K562 (cell line): ENCODE data around the gene ACY1. TPM values are rescaled to one million over a fixed set of nuclear protein-coding genes. Genes with fewer than 3 reads are reported as not detected.

Source experiments
- ATAC-seq: fragments of 200-7000 bp; cut with Tn5 transposase; 3 replicates; pipeline ENCODE4 v1.9.1; 2020; ENCODE audit warnings: moderate library complexity
- BruUV-seq: library from RNA; stranded (reverse); fragments of 400-500 nt; replicated peaks from 2 replicates; lab custom pipeline; 2021; lab: Mats Ljungman, UMichigan
- CTCF ChIA-PET: fragments of 300-600 bp; formaldehyde crosslinking; extraction: SDS; loops from one replicate; lab custom pipeline; 2021; ENCODE audit warnings: low intra/inter-chr PET ratio; lab: Yijun Ruan, JAX
- POLR2A ChIA-PET: fragments of 300-600, 350-650 bp; sonication (Branson Sonifier 250); formaldehyde crosslinking; extraction: SDS; loops from one replicate; lab custom pipeline; 2021; ENCODE audit warnings: antibody characterized with exemption, inconsistent platforms; lab: Yijun Ruan, JAX
- DNase-seq, 4 experiments: peaks; one replicate each; pipeline versions ENCODE4 v3.0.0 to v3.0.0-alpha.2; 2011 to 2018; ENCODE audit warnings: low spot score in 3 of 4, mixed read lengths in 3 of 4; ENCODE audit errors: extremely low read depth in 1 of 4
- FAIRE-seq: peaks from 2 replicates; lab custom pipeline; 2011; peaks lifted over from hg19 to GRCh38; lab: Jason Lieb, UNC
- H2AFZ ChIP-seq: 2 replicates; pipeline ENCODE4 v1.6.0; 2011; ENCODE audit warnings: low read depth, low read length, control low read depth, inconsistent platforms
- H3K27ac ChIP-seq: fragments of 200-600 bp; 3 replicates; pipeline ENCODE4 v1.8.0; 2011; ENCODE audit warnings: low read depth, mild to moderate bottlenecking, control low read depth, inconsistent platforms, low read length, moderate library complexity, mixed read lengths; ENCODE audit errors: extremely low read depth
- H3K27me3 ChIP-seq, 2 experiments: fragments of 300-600 bp in 1 of 2; 2 replicates in 1 of 2; 3 replicates in 1 of 2; pipeline versions ENCODE4 v1.6.0 to v1.8.0; 2011; ENCODE audit warnings: inconsistent platforms in 2 of 2, low read length in 2 of 2, mild to moderate bottlenecking in 1 of 2, mixed read lengths in 1 of 2, moderate library complexity in 1 of 2; ENCODE audit not compliant: control insufficient read depth in 2 of 2, insufficient read depth in 2 of 2
- H3K36me3 ChIP-seq: fragments of 300-600 bp; 3 replicates; pipeline ENCODE4 v1.8.0; 2011; ENCODE audit warnings: mild to moderate bottlenecking, low read length, inconsistent platforms; ENCODE audit not compliant: control insufficient read depth, insufficient read depth
- H3K4me1 ChIP-seq, 2 experiments: fragments of 200-600 bp in 1 of 2; replicated peaks in 1 of 2; 2 replicates in 1 of 2; 3 replicates in 1 of 2; pipeline versions ENCODE4 v1.5.1 to v1.8.0; 2011; ENCODE audit warnings: inconsistent platforms in 2 of 2, low read length in 2 of 2, mild to moderate bottlenecking in 1 of 2, mixed read lengths in 1 of 2, moderate library complexity in 1 of 2; ENCODE audit not compliant: control insufficient read depth in 2 of 2, insufficient read depth in 2 of 2
- H3K4me2 ChIP-seq: 2 replicates; pipeline ENCODE4 v1.6.1; 2011; ENCODE audit warnings: low read length, control low read depth, inconsistent platforms, mixed read lengths; ENCODE audit not compliant: insufficient read depth
- H3K4me3 ChIP-seq: fragments of 200-600 bp; sonication (generic), shearing (Covaris generic); 2 replicates; pipeline ENCODE4 v1.5.1; 2016; ENCODE audit warnings: control low read depth, inconsistent platforms
- H3K79me2 ChIP-seq: fragments of 200-600 bp; 3 replicates; pipeline ENCODE4 v1.8.0; 2011; ENCODE audit warnings: low read length, inconsistent platforms; ENCODE audit not compliant: control insufficient read depth, insufficient read depth
- H3K9ac ChIP-seq, 2 experiments: 2 replicates each; pipeline versions ENCODE4 v1.6.0 to v1.6.1; 2011; ENCODE audit warnings: low read depth in 2 of 2, low read length in 2 of 2, control low read depth in 1 of 2, inconsistent platforms in 1 of 2, mild to moderate bottlenecking in 1 of 2, mixed read lengths in 1 of 2; ENCODE audit not compliant: insufficient read depth in 1 of 2
- H3K9me1 ChIP-seq: one replicate; pipeline ENCODE4 v1.6.0; 2011; ENCODE audit warnings: inconsistent platforms, mild to moderate bottlenecking, low read length, moderate library complexity; ENCODE audit not compliant: control insufficient read depth, insufficient read depth
- H3K9me3 ChIP-seq: replicated peaks from 2 replicates; pipeline ENCODE4 v1.5.1; 2011; ENCODE audit warnings: low read depth, low read length, inconsistent platforms; ENCODE audit not compliant: control insufficient read depth, insufficient read depth
- H4K20me1 ChIP-seq: replicated peaks from 2 replicates; pipeline ENCODE4 v1.6.1; 2011; ENCODE audit warnings: low read length, inconsistent platforms, mixed read lengths; ENCODE audit not compliant: control insufficient read depth, insufficient read depth
- E2F4 ChIP-seq: sonication (generic); formaldehyde crosslinking; IDR thresholded peaks from 2 replicates; pipeline ENCODE4 v1.8.0; 2022; ENCODE audit warnings: mild to moderate bottlenecking, low read depth, missing genetic modification reagents
- RUNX1 ChIP-seq: sonication (generic); IDR thresholded peaks from 2 replicates; pipeline ENCODE4 v1.6.1; 2016; ENCODE audit warnings: antibody characterized with exemption, low read depth
- ZNF518B ChIP-seq: fragments of 250-450 bp; sonication (Bioruptor Pico); IDR thresholded peaks from 2 replicates; pipeline ENCODE4 v1.5.0; 2021; ENCODE audit warnings: mild to moderate bottlenecking, moderate library complexity
- WGBS: fragments of 100-300 bp; shearing (Covaris generic); methylation state at CpG from one replicate; pipeline ENCODE4 v1.1.6; 2016; ENCODE audit warnings: low coverage, mixed read lengths; ENCODE audit not compliant: insufficient coverage; ENCODE audit errors: missing lambda C conversion rate; 5-methylcytosine and 5-hydroxymethylcytosine counted together
- in situ Hi-C: fragments of 300-500 bp; cut with MboI; formaldehyde crosslinking; loops from 4 replicates; pipeline ENCODE4 v1.15.0; 2018; ENCODE audit warnings: inconsistent platforms, mixed read lengths
- intact Hi-C: fragments of 100-400 bp; cut with micrococcal nuclease; formaldehyde crosslinking; loops from 2 replicates; pipeline ENCODE4 v1.14.2; 2022
- polyA plus RNA-seq, 8 experiments: library from polyadenylated mRNA; depleted of rRNA in 4 of 8; stranded (reverse) in 5 of 8; unstranded in 3 of 8; fragments of >200 nt; fragmentation: Nextera tagmentation in 2 of 8; fragmentation: Illumina TruSeq in 1 of 8; extraction: Ambion mirVana in 2 of 8; extraction: Trizol in 1 of 8; gene quantifications; 2 replicates each; pipeline versions ENCODE4 v1.2.1 to v1.2.3, GENCODE V29; 2011 to 2014; ENCODE audit warnings: inconsistent platforms in 1 of 8, missing spikeins in 1 of 8
- total RNA-seq, 7 experiments: library from RNA; depleted of rRNA in 6 of 7; stranded (reverse); fragments of >200 nt in 6 of 7; fragmentation: Illumina TruSeq in 2 of 7; extraction: Trizol in 2 of 7; gene quantifications; 2 replicates each; pipeline versions ENCODE4 v1.2.1 to v1.2.3, GENCODE V29; 2011 to 2021; ENCODE audit warnings: low replicate concordance in 1 of 7

Gene ACY1
- total and polyA plus RNA-seq, 9 of the 15 experiments (the other 6 are each of a cell fraction or from before 2014, with no cell fraction given): 70.7 to 195 (median 123) TPM

GRCh38 chr3:51937611-51938450, 45.5 kb upstream of the ACY1 start:
- H3K4me2 ChIP-seq: no peak overlapping the region
- BruUV-seq: no TSS peak
- peaks cover 35% of the 10 kb centered on the region for H3K79me2 ChIP-seq
- no peak overlapping the region for H2AFZ ChIP-seq
- H3K9me1 ChIP-seq: peaks cover 5% of the 10 kb centered on the region
- H4K20me1 ChIP-seq: no peaks in the 10 kb centered on the region
- peak overlapping the region in 1 of 2 experiments; percentile 13; a peak in 1 of 4 replicates for H3K9ac ChIP-seq
- 91% methylated on average over 5 of the region's 13 CpGs for WGBS
- DNase-seq: no peak
- H3K4me1 ChIP-seq: peaks cover 14 to 19% of the 10 kb centered on the region in 2 experiments; a peak in 4 of 5 replicates
- no peak for ATAC-seq
- CTCF ChIA-PET: no interaction called here
- POLR2A ChIA-PET: interaction anchor here (0.6 kb wide), 1 partner anchor 27 kb away, joined by 4 read pairs; no protein-coding TSS in a partner anchor
- intact Hi-C loops (no loop called here), in situ Hi-C loops (no loop called here)
- H3K27me3 ChIP-seq: no peaks in the 10 kb centered on the region
- H3K4me3 ChIP-seq: no peak overlapping the region
- no peak overlapping the region for H3K27ac ChIP-seq
- FAIRE-seq: no peak
- H3K9me3 ChIP-seq: no peaks in the 10 kb centered on the region
- peaks cover 73% of the 10 kb centered on the region; the same call in 2 of the 3 replicates for H3K36me3 ChIP-seq
- TF ChIP-seq RUNX1: no peak
- no peak for TF ChIP-seq ZNF518B (CRISPR knock-in tag)
- TF ChIP-seq E2F4: no peak
